Astrocyte of the spinal cord (primary cell): ENCODE results near the gene CST7.

Experiments
- DNase-seq: peaks from one replicate; pipeline ENCODE4 v3.0.0; 2011; ENCODE audit warnings: low read depth, low spot score
- H3K4me3 ChIP-seq: 2 replicates; pipeline ENCODE4 v1.5.1; 2011; ENCODE audit warnings: low read depth, mild to moderate bottlenecking, low read length, moderate library complexity
- in situ Hi-C: cut with HindIII; loops from 2 replicates; pipeline ENCODE4 v1.10.0; 2017; ENCODE audit warnings: low sequenced_read_pairs
- TF ChIP-seq, protein P1 (sequence below): IDR thresholded peaks from 2 replicates; pipeline ENCODE4 v1.5.1; 2012; ENCODE audit warnings: low read depth, mild to moderate bottlenecking, low read length, inconsistent platforms

CST7 gene

DNA sequence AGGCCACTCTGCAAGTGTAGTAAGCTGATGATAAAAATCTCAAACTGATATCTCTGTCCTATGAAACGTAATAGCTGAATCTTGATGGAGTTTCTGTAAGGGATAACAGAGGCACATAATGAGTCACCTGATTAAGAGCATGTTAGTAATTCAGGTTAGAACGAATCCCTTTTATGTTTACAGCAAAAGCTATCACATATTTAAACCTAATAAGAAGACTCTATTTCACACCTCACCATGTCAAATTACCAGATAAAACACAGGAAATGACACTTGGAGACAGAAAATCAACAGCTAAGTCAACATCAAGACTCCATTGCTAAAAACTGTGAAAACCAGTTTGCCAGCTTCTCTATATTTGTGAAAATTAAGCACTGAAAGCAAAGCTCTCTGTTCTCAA, 11.8 kb downstream of the CST7 start:
- in situ Hi-C loops = no loop called here
- no peak overlapping the region for H3K4me3 ChIP-seq
- TF ChIP-seq, protein P1, sequence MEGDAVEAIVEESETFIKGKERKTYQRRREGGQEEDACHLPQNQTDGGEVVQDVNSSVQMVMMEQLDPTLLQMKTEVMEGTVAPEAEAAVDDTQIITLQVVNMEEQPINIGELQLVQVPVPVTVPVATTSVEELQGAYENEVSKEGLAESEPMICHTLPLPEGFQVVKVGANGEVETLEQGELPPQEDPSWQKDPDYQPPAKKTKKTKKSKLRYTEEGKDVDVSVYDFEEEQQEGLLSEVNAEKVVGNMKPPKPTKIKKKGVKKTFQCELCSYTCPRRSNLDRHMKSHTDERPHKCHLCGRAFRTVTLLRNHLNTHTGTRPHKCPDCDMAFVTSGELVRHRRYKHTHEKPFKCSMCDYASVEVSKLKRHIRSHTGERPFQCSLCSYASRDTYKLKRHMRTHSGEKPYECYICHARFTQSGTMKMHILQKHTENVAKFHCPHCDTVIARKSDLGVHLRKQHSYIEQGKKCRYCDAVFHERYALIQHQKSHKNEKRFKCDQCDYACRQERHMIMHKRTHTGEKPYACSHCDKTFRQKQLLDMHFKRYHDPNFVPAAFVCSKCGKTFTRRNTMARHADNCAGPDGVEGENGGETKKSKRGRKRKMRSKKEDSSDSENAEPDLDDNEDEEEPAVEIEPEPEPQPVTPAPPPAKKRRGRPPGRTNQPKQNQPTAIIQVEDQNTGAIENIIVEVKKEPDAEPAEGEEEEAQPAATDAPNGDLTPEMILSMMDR = no peak
- DNase-seq = no peak

- H3K4me3 ChIP-seq = no peak overlapping the region
- in situ Hi-C loops = no loop called here
- no peak for DNase-seq
- TF ChIP-seq, protein P1 = no peak
Measured at GRCh38 chr20:24961384-24962181, 12.5 kb downstream of the CST7 start.

DNA sequence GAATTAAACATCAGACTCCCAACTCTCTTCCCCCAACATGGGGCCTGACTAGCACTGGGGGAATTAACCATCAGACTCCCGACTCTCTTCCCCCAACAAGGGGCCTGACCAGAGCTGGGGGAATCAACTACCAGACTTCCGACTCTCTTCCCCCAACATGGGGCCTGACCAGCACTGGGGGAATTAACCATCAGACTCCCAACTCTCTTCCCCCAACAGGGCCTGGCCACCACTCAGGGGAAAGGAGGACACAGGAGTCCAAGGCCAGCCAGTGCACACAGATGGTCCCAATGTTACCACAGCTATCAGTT, 13.1 kb downstream of the CST7 start:
- H3K4me3 ChIP-seq = no peak overlapping the region
- TF ChIP-seq, protein P1 = no peak
- DNase-seq = no peak
- in situ Hi-C loops = no loop called here

- TF ChIP-seq, protein P1 = no peak
- no peak overlapping the region for H3K4me3 ChIP-seq
- in situ Hi-C loops = no loop called here
- no peak for DNase-seq
Measured at GRCh38 chr20:24962510-24962909, 13.4 kb downstream of the CST7 start.

DNA sequence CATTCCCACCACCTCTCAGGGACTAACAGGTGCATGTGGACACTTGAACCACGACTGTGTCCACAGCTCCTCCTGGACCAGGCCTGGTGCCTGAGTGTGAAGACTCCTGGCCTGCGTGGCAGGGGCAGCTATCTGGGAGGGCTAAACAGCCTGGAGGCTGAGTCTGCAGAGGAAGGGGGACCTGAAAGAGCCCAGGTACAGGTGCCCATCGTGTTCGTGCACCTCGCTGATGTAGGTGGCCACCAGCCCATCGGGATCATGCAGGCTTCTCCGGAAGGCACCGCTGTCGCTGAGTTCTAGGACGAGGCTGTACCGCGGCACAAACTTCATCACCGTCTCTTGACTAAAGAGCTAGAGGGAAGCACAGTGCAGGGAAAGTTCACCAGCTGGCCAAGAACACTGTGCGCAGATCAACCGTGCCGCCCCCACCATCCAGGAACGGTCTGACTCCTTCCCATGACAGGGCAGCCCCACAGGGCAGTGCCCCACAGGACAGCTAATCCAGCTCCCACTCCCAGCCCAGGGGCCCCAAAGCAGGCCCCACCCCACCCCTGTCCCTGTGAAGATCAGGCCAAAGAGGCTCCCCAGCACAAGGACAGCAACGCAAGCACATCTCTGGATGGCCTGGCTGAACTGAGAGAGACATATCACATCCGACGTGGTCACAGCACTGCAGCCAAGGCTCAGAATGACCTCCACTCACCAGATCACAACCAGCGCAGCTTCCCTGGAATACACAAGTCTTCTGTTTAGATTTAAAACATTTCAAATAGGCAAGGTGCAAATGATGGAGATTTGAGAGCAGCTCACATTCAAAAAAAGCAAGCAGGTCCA, 14.8 kb downstream of the CST7 start:
- TF ChIP-seq, protein P1 = no peak
- no peak overlapping the region for H3K4me3 ChIP-seq
- DNase-seq = no peak
- in situ Hi-C loops = no loop called here

- TF ChIP-seq, protein P1 = no peak
- in situ Hi-C loops = no loop called here
- no peak overlapping the region for H3K4me3 ChIP-seq
- DNase-seq = no peak
Measured at GRCh38 chr20:24964506-24964840, 15.4 kb downstream of the CST7 start.
